GM12878 (cell line): ENCODE results near the gene HSP90AB1. TPM values are rescaled to one million over a fixed set of nuclear protein-coding genes. Genes with fewer than 3 reads are reported as not detected.

Experiments used
- BRCA1 ChIP-seq: IDR thresholded peaks from 2 replicates; pipeline ENCODE4 v1.6.1; 2011; ENCODE audit warnings: low read depth, low read length, improper control_type of control experiment
- CEBPB ChIP-seq, 2 experiments: fragments of 150-350 bp in 1 of 2; IDR thresholded peaks; 2 replicates each; pipeline ENCODE4 v1.6.1; 2012 to 2014; ENCODE audit warnings: low read depth in 2 of 2, low read length in 2 of 2, borderline replicate concordance in 1 of 2, inconsistent platforms in 1 of 2
- CEBPZ ChIP-seq: fragments of 150-350 bp; IDR thresholded peaks from 2 replicates; pipeline ENCODE4 v1.6.1; 2016; ENCODE audit warnings: low read depth, low read length
- EED ChIP-seq: sonication (generic); IDR thresholded peaks from 2 replicates; pipeline ENCODE4 v1.6.1; 2016; ENCODE audit warnings: antibody characterized with exemption, low read depth
- GATAD2B ChIP-seq: fragments of 450-650 bp; conservative IDR thresholded peaks from 2 replicates; pipeline ENCODE4 v1.6.1; 2017; ENCODE audit warnings: low read depth, mild to moderate bottlenecking, moderate library complexity
- JUND ChIP-seq: IDR thresholded peaks from 2 replicates; pipeline ENCODE4 v1.6.1; 2012; ENCODE audit warnings: low read depth, mild to moderate bottlenecking, low read length, improper control_type of control experiment, moderate library complexity
- NFXL1 ChIP-seq: fragments of 450-650 bp; IDR thresholded peaks from 2 replicates; pipeline ENCODE4 v1.6.1; 2017; ENCODE audit warnings: antibody characterized with exemption, mild to moderate bottlenecking, borderline replicate concordance
- NKRF ChIP-seq: fragments of 450-650 bp; conservative IDR thresholded peaks from 2 replicates; pipeline ENCODE4 v1.6.1; 2017; ENCODE audit warnings: mild to moderate bottlenecking, moderate library complexity
- POLR2A ChIP-seq: IDR thresholded peaks from 2 replicates; pipeline ENCODE4 v1.6.1; 2011; ENCODE audit warnings: low read depth, mild to moderate bottlenecking, low read length
- RB1 ChIP-seq: fragments of 450-650 bp; formaldehyde crosslinking; IDR thresholded peaks from 2 replicates; pipeline ENCODE4 v1.6.1; 2017; ENCODE audit warnings: mild to moderate bottlenecking, borderline replicate concordance
- RBBP5 ChIP-seq: fragments of 200-600 bp; sonication (generic); conservative IDR thresholded peaks from 2 replicates; pipeline ENCODE4 v1.6.1; 2016
- RELB ChIP-seq: fragments of 450-650 bp; IDR thresholded peaks from 2 replicates; pipeline ENCODE4 v1.6.1; 2017; ENCODE audit warnings: low read depth, mild to moderate bottlenecking, moderate library complexity
- SREBF2 ChIP-seq: IDR thresholded peaks from 2 replicates; pipeline ENCODE4 v1.6.1; 2012; ENCODE audit warnings: mild to moderate bottlenecking, low read length
- TBL1XR1 ChIP-seq: IDR thresholded peaks from 2 replicates; pipeline ENCODE4 v1.6.1; 2012; ENCODE audit warnings: low read depth, low read length, improper control_type of control experiment
- WRNIP1 ChIP-seq: IDR thresholded peaks from 2 replicates; pipeline ENCODE4 v1.6.1; 2011; ENCODE audit warnings: low read depth, low read length, improper control_type of control experiment, borderline replicate concordance
- ZNF217 ChIP-seq: fragments of 450-650 bp; IDR thresholded peaks from 2 replicates; pipeline ENCODE4 v1.6.1; 2017; ENCODE audit warnings: antibody characterized with exemption, mild to moderate bottlenecking
- ZNF24 ChIP-seq: fragments of 450-650 bp; IDR thresholded peaks from 2 replicates; pipeline ENCODE4 v1.6.1; 2017; ENCODE audit warnings: antibody characterized with exemption, mild to moderate bottlenecking
- polyA plus RNA-seq, 11 experiments: library from polyadenylated mRNA; depleted of rRNA in 4 of 11; unstranded in 6 of 11; stranded (reverse) in 5 of 11; fragments of >200 nt; fragmentation: Nextera tagmentation in 4 of 11; fragmentation: Illumina TruSeq in 1 of 11; extraction: Ambion mirVana in 4 of 11; extraction: Trizol in 1 of 11; gene quantifications; 1 replicate in 1 of 11; 2 replicates in 10 of 11; pipeline versions ENCODE4 v1.2.1 to v1.2.3, GENCODE V29; 2011 to 2016; ENCODE audit warnings: inconsistent platforms in 2 of 11, missing spikeins in 2 of 11, low read depth in 1 of 11
- total RNA-seq, 4 experiments: library from RNA; depleted of rRNA in 3 of 4; stranded (reverse); fragments of >200 nt in 3 of 4; fragmentation: Illumina TruSeq in 1 of 4; extraction: Trizol in 1 of 4; gene quantifications; 2 replicates each; pipeline versions ENCODE4 v1.2.1 to v1.2.3, GENCODE V29; 2013 to 2021
- TF ChIP-seq, protein P1 (sequence below), 3 experiments: IDR thresholded peaks in 2 of 3; conservative IDR thresholded peaks in 1 of 3; 2 replicates each; pipeline ENCODE4 v1.5.1; 2011; ENCODE audit warnings: low read depth in 3 of 3, low read length in 3 of 3, mild to moderate bottlenecking in 3 of 3, control low read depth in 2 of 3, moderate library complexity in 2 of 3, inconsistent platforms in 1 of 3, mixed read lengths in 1 of 3; ENCODE audit not compliant: control insufficient read depth in 2 of 3, insufficient read depth in 1 of 3; ENCODE audit errors: extremely low read depth in 1 of 3

HSP90AB1 gene
- total and polyA plus RNA-seq, 10 of the 15 experiments (the other 5 are each of a cell fraction or from before 2014, with no cell fraction given): 988 to 1,682 (median 1,146) TPM

GRCh38 chr6:44268095-44268628, 21.3 kb downstream of the HSP90AB1 start (continued):
- 0 out of 2 replicates have a peak, but pooled peaks have one; percentile 17 for TF ChIP-seq RELB
- TF ChIP-seq WRNIP1: no peak
- TF ChIP-seq ZNF24: peak; percentile 22; the same call in 1 of the 2 replicates
- TF ChIP-seq BRCA1: no peak
- no peak for TF ChIP-seq EED
- TF ChIP-seq NFXL1: no peak
- no peak for TF ChIP-seq RB1
- TF ChIP-seq RBBP5: no peak
- no peak for TF ChIP-seq NKRF
- TF ChIP-seq GATAD2B: no peak
- no peak for TF ChIP-seq CEBPZ
- TF ChIP-seq POLR2A: no peak
- TF ChIP-seq JUND: no peak
- TF ChIP-seq CEBPB (IDR thresholded peaks at IDR 0.05; ENCODE audit: borderline replicate concordance in 1 of 2, low read depth in 2 of 2, low read length in 2 of 2): no peak
- TF ChIP-seq, protein P1, sequence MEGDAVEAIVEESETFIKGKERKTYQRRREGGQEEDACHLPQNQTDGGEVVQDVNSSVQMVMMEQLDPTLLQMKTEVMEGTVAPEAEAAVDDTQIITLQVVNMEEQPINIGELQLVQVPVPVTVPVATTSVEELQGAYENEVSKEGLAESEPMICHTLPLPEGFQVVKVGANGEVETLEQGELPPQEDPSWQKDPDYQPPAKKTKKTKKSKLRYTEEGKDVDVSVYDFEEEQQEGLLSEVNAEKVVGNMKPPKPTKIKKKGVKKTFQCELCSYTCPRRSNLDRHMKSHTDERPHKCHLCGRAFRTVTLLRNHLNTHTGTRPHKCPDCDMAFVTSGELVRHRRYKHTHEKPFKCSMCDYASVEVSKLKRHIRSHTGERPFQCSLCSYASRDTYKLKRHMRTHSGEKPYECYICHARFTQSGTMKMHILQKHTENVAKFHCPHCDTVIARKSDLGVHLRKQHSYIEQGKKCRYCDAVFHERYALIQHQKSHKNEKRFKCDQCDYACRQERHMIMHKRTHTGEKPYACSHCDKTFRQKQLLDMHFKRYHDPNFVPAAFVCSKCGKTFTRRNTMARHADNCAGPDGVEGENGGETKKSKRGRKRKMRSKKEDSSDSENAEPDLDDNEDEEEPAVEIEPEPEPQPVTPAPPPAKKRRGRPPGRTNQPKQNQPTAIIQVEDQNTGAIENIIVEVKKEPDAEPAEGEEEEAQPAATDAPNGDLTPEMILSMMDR (IDR thresholded peaks at IDR 0.05 in 2 of 3, conservative IDR thresholded peaks at IDR 0.05 in 1 of 3; ENCODE audit: control insufficient read depth in 2 of 3, extremely low read depth in 1 of 3, insufficient read depth in 1 of 3, low read depth in 3 of 3, low read length in 3 of 3): peak; percentile 86 to 96 (median 96)
- no peak for TF ChIP-seq TBL1XR1
- no peak for TF ChIP-seq ZNF217
- no peak for TF ChIP-seq SREBF2
